HepG2 (cell line): ENCODE data around the gene CCT7. TPM values are rescaled to one million over a fixed set of nuclear protein-coding genes. Genes with fewer than 3 reads are reported as not detected.

Source experiments
- ATAC-seq: fragments of 200-7000 bp; cut with Tn5 transposase; 3 replicates; pipeline ENCODE4 v1.9.1; 2020; ENCODE audit warnings: mild to moderate bottlenecking, moderate library complexity
- BruUV-seq: library from RNA; stranded (reverse); fragments of 400-500 nt; replicated peaks from 2 replicates; lab custom pipeline; 2021; lab: Mats Ljungman, UMichigan
- CTCF ChIA-PET: fragments of 300-600 bp; formaldehyde crosslinking; extraction: SDS; loops from one replicate; lab custom pipeline; 2021; ENCODE audit warnings: low total read pairs, inconsistent platforms, low intra/inter-chr PET ratio; lab: Yijun Ruan, JAX
- POLR2A ChIA-PET: fragments of 350-600 bp; sonication (Branson Sonifier 250); formaldehyde crosslinking; loops from one replicate; lab custom pipeline; 2020; ENCODE audit warnings: antibody characterized with exemption, inconsistent platforms; lab: Yijun Ruan, JAX
- DNase-seq: peaks from one replicate; pipeline ENCODE4 v3.0.0-alpha.2; 2015; ENCODE audit warnings: low spot score
- FAIRE-seq: peaks from 3 replicates; lab custom pipeline; 2011; peaks lifted over from hg19 to GRCh38; lab: Jason Lieb, UNC
- H2AFZ ChIP-seq: one replicate; pipeline ENCODE4 v1.6.1; 2011; ENCODE audit warnings: low read length, inconsistent platforms
- H3K27ac ChIP-seq: fragments of 300-600 bp; 3 replicates; pipeline ENCODE4 v1.8.0; 2011; ENCODE audit warnings: mixed run types, mild to moderate bottlenecking, mixed read lengths, low read length, inconsistent platforms; ENCODE audit not compliant: insufficient read depth; ENCODE audit errors: extremely low read length
- H3K27me3 ChIP-seq, 2 experiments: fragments of 200-600 bp in 1 of 2; 2 replicates in 1 of 2; 3 replicates in 1 of 2; pipeline versions ENCODE4 v1.6.0 to v1.8.0; 2011; ENCODE audit warnings: low read length in 2 of 2, mild to moderate bottlenecking in 2 of 2, moderate library complexity in 2 of 2, inconsistent platforms in 1 of 2; ENCODE audit not compliant: insufficient read depth in 2 of 2, control insufficient read depth in 1 of 2
- H3K36me3 ChIP-seq, 2 experiments: fragments of 200-600 bp in 1 of 2; replicated peaks in 1 of 2; 2 replicates in 1 of 2; 3 replicates in 1 of 2; pipeline versions ENCODE4 v1.5.1 to v1.8.0; 2011; ENCODE audit warnings: low read length in 2 of 2, inconsistent platforms in 1 of 2; ENCODE audit not compliant: insufficient read depth in 2 of 2, control insufficient read depth in 1 of 2
- H3K4me1 ChIP-seq: 2 replicates; pipeline ENCODE4 v1.5.1; 2012; ENCODE audit warnings: low read length, inconsistent platforms; ENCODE audit not compliant: insufficient read depth
- H3K4me2 ChIP-seq: 2 replicates; pipeline ENCODE4 v1.6.0; 2011; ENCODE audit warnings: low read depth, low read length, inconsistent platforms
- H3K4me3 ChIP-seq, 3 experiments: fragments of 200-600 bp in 1 of 3; sonication (generic), shearing (Covaris generic) in 1 of 3; replicated peaks in 1 of 3; 2 replicates each; pipeline ENCODE4 v1.5.1; 2011 to 2016; ENCODE audit warnings: low read length in 3 of 3, inconsistent platforms in 2 of 3, low read depth in 2 of 3, mild to moderate bottlenecking in 2 of 3, control low read depth in 1 of 3, mixed read lengths in 1 of 3; ENCODE audit not compliant: insufficient read depth in 1 of 3
- H3K79me2 ChIP-seq: one replicate; pipeline ENCODE4 v1.6.1; 2011; ENCODE audit warnings: low read length, inconsistent platforms; ENCODE audit not compliant: insufficient read depth
- H3K9ac ChIP-seq: 2 replicates; pipeline ENCODE4 v1.6.0; 2011; ENCODE audit warnings: mild to moderate bottlenecking, low read depth, low read length, inconsistent platforms; ENCODE audit not compliant: insufficient read depth
- H3K9me3 ChIP-seq: 2 replicates; pipeline ENCODE4 v1.5.1; 2012; ENCODE audit warnings: mild to moderate bottlenecking, low read length
- H4K20me1 ChIP-seq: 2 replicates; pipeline ENCODE4 v1.6.0; 2011; ENCODE audit warnings: inconsistent platforms, mild to moderate bottlenecking, low read length, moderate library complexity; ENCODE audit not compliant: insufficient read depth
- AGO2 ChIP-seq: fragments of 200-400 bp; formaldehyde crosslinking; optimal IDR thresholded peaks from 2 replicates; pipeline ENCODE3; 2017; ENCODE audit warnings: mild to moderate bottlenecking, low read depth, low read length, moderate library complexity
- KDM5B ChIP-seq: sonication (generic); formaldehyde crosslinking; IDR thresholded peaks from 2 replicates; pipeline ENCODE4 v1.4.0; 2020; ENCODE audit warnings: missing genetic modification reagents, mild to moderate bottlenecking, borderline replicate concordance
- MED13 ChIP-seq: sonication (generic); formaldehyde crosslinking; IDR thresholded peaks from 2 replicates; pipeline ENCODE4 v1.5.0; 2020; ENCODE audit warnings: missing genetic modification reagents
- MEIS2 ChIP-seq: sonication (generic); formaldehyde crosslinking; IDR thresholded peaks from 2 replicates; pipeline ENCODE4 v1.9.0; 2021; ENCODE audit warnings: mild to moderate bottlenecking, missing genetic modification reagents
- PCBP1 ChIP-seq: fragments of 200-400 bp; formaldehyde crosslinking; IDR thresholded peaks from 2 replicates; pipeline ENCODE4 v1.6.1; 2017; ENCODE audit warnings: mild to moderate bottlenecking, low read depth, low read length, borderline replicate concordance
- POLR2A ChIP-seq, 2 experiments: IDR thresholded peaks; 2 replicates each; pipeline ENCODE4 v1.6.1; 2011; ENCODE audit warnings: low read depth in 2 of 2, low read length in 2 of 2, mild to moderate bottlenecking in 1 of 2, moderate library complexity in 1 of 2; ENCODE audit not compliant: insufficient read depth in 1 of 2
- SMARCE1 ChIP-seq: fragments of 450-650 bp; IDR thresholded peaks from 2 replicates; pipeline ENCODE4 v1.6.1; 2017; ENCODE audit warnings: borderline replicate concordance
- ZBTB8A ChIP-seq: sonication (generic); formaldehyde crosslinking; IDR thresholded peaks from 2 replicates; pipeline ENCODE4 v1.4.0; 2020; ENCODE audit warnings: mild to moderate bottlenecking, low read depth, missing genetic modification reagents, borderline replicate concordance
- WGBS: methylation state at CpG from one replicate; pipeline ENCODE4 v1.1.6; 2017; ENCODE audit warnings: low lambda C conversion rate; 5-methylcytosine and 5-hydroxymethylcytosine counted together
- in situ Hi-C: cut with HindIII; loops from 2 replicates; pipeline ENCODE4 v1.10.0; 2017; ENCODE audit warnings: low pct_unique_long_range_greater_than_20kb; ENCODE audit not compliant: extremely low pct_ligation_motif_present
- intact Hi-C: fragments of 100-400 bp; cut with micrococcal nuclease; formaldehyde crosslinking; loops from one replicate; pipeline ENCODE4 v1.10.0; 2022; ENCODE audit not compliant: unreplicated experiment
- polyA plus RNA-seq, 8 experiments: library from polyadenylated mRNA; depleted of rRNA in 3 of 8; stranded (reverse) in 7 of 8; unstranded in 1 of 8; fragments of >200 nt; fragmentation: Illumina TruSeq in 4 of 8; extraction: Trizol in 4 of 8; gene quantifications; 2 replicates each; pipeline versions ENCODE4 v1.2.1 to v1.2.3, GENCODE V29; 2011 to 2016; ENCODE audit warnings: low read depth in 4 of 8, missing spikeins in 1 of 8, mixed read lengths in 1 of 8; ENCODE audit not compliant: insufficient read depth in 1 of 8
- total RNA-seq, 5 experiments: library from RNA; depleted of rRNA; stranded (reverse); fragments of >200 nt; fragmentation: Illumina TruSeq; extraction: Trizol; gene quantifications; 2 replicates each; pipeline ENCODE4 v1.2.3, GENCODE V29; 2016; ENCODE audit warnings: low read depth in 1 of 5
- TF ChIP-seq, protein P1 (sequence below): sonication (generic); formaldehyde crosslinking; IDR thresholded peaks from 2 replicates; pipeline ENCODE4 v1.4.0; 2020; ENCODE audit warnings: missing genetic modification reagents, borderline replicate concordance
- TF ChIP-seq, protein P2 (sequence below): sonication (generic); formaldehyde crosslinking; IDR thresholded peaks from 2 replicates; pipeline ENCODE4 v1.8.0; 2022; ENCODE audit warnings: missing genetic modification reagents, mild to moderate bottlenecking, borderline replicate concordance

CCT7 gene
- total and polyA plus RNA-seq, 2 of the 13 experiments (the other 11 are each of a cell fraction or from before 2014, with no cell fraction given) = 347 to 517 TPM

DNA sequence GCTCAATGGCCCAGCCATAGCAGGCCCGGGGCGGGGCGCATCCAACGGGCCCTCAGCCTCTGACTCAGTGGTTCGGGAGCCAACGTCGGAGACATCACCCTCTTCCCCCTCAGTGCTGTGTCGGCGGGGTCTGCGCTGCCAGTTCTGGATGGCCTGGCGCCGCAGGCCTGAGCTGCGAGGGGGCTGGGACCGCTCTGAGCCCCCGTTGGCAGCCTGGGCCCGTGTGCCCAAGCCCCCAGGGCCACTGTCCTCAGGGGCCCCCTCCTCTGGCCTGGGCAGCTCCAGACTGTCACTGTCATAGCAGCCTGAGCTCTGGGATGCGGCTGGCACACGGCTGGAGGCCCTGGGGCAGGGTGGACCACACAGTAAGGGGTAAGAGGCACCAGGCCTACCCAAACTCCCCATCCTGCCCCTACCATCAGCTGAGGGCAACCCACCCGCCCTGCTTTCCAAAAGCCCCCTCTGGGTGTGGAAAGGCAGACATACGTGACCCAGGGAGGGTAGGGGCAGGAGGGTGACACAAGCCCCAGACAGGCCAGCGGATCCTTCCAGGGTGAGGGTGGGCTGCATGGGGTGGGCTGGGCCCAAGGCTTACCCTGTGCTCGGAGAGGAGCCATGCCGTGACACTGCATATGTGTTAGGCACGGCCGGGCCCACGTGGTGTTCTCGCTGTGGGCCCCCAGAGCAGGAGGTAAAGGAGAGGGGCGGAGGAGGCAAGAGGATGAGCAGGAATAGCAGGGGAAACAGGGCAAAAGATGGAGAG lies 31.4 kb downstream of the CCT7 start:
- H3K9me3 ChIP-seq = no peaks in the 10 kb centered on the region
- H3K79me2 ChIP-seq = no peaks in the 10 kb centered on the region
- in situ Hi-C loops = no loop called here
- 95% methylated on average over 14 of the region's 28 CpGs for WGBS
- H3K36me3 ChIP-seq = peaks cover 0 to 3% of the 10 kb centered on the region in 2 experiments; a peak in 2 of 5 replicates
- no peaks in the 10 kb centered on the region for H3K27me3 ChIP-seq
- peaks cover 43% of the 10 kb centered on the region for H3K4me1 ChIP-seq
- DNase-seq (no peak), ATAC-seq (no peak), FAIRE-seq (no peak)
- TF ChIP-seq KDM5B (CRISPR knock-in tag) (no peak), AGO2 (peak; percentile 31)
- ChIA-PET CTCF (no interaction called here), POLR2A (no interaction called here)
- H3K9ac ChIP-seq = no peak overlapping the region
- no peaks in the 10 kb centered on the region for H4K20me1 ChIP-seq
- BruUV-seq = no TSS peak
- intact Hi-C loops = no loop called here
- H2AFZ ChIP-seq = no peak overlapping the region
- no peak overlapping the region for H3K4me2 ChIP-seq
- H3K27ac ChIP-seq = no peak overlapping the region
- no peak overlapping the region for H3K4me3 ChIP-seq

DNA sequence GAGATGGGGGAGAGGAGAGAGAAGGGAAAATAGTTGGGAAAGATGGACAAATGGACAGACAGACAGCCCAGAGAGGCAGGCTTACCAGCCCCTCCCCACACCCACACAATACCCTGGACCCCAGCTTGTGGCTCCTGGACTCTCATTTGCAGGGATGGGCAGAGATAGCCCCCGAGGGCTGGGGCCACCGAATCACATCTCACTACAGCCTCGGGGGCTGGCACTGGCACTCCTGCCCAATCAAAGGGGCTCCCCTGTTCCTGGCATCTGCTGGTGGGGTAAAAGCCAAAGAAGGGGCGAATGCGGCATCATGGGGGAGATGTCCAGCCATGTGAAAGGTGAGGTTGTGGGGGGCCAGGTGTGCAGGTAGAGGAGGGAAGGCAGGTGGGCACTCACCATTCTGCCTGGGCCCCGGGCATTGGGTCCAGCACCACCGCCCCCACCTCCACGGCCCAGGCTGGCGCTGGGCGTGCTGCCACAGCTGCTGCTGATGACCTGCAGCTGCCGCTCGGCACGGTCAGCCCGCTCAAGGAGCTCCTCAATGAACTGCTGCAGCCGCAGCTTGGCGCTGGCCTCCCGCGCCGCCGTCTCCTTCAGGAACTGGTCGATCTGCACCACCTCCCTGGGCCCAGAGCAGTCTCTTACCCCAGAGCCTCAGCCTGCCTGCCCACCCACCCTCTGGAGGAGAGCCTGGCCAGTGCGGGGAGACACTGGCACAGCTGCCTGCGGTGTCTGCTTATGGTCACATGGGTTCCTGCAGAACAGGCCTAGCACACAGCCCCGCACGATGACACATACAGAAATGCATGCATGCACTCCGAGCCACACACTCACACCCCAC lies 32.2 kb downstream of the CCT7 start:
- no peak overlapping the region for H3K27ac ChIP-seq
- FAIRE-seq = no peak

More for the DNA sequence above, 32.2 kb downstream of the CCT7 start:
- intact Hi-C loops (no loop called here), in situ Hi-C loops (no loop called here)
- DNase-seq (no peak), ATAC-seq (no peak)
- H4K20me1 ChIP-seq = no peaks in the 10 kb centered on the region
- BruUV-seq = no TSS peak
- no peak overlapping the region for H3K9ac ChIP-seq
- no peaks in the 10 kb centered on the region for H3K27me3 ChIP-seq
- WGBS = 95% methylated on average over 18 of the region's 26 CpGs
- POLR2A ChIA-PET = no interaction called here
- peaks cover 0 to 3% of the 10 kb centered on the region in 2 experiments; a peak in 3 of 5 replicates for H3K36me3 ChIP-seq
- H3K4me3 ChIP-seq = no peak overlapping the region
- no peak overlapping the region for H3K4me2 ChIP-seq
- no peaks in the 10 kb centered on the region for H3K79me2 ChIP-seq
- H3K4me1 ChIP-seq = peaks cover 35% of the 10 kb centered on the region
- TF ChIP-seq, protein P1, sequence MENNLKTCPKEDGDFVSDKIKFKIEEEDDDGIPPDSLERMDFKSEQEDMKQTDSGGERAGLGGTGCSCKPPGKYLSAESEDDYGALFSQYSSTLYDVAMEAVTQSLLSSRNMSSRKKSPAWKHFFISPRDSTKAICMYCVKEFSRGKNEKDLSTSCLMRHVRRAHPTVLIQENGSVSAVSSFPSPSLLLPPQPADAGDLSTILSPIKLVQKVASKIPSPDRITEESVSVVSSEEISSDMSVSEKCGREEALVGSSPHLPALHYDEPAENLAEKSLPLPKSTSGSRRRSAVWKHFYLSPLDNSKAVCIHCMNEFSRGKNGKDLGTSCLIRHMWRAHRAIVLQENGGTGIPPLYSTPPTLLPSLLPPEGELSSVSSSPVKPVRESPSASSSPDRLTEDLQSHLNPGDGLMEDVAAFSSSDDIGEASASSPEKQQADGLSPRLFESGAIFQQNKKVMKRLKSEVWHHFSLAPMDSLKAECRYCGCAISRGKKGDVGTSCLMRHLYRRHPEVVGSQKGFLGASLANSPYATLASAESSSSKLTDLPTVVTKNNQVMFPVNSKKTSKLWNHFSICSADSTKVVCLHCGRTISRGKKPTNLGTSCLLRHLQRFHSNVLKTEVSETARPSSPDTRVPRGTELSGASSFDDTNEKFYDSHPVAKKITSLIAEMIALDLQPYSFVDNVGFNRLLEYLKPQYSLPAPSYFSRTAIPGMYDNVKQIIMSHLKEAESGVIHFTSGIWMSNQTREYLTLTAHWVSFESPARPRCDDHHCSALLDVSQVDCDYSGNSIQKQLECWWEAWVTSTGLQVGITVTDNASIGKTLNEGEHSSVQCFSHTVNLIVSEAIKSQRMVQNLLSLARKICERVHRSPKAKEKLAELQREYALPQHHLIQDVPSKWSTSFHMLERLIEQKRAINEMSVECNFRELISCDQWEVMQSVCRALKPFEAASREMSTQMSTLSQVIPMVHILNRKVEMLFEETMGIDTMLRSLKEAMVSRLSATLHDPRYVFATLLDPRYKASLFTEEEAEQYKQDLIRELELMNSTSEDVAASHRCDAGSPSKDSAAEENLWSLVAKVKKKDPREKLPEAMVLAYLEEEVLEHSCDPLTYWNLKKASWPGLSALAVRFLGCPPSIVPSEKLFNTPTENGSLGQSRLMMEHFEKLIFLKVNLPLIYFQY (CRISPR knock-in tag) = no peak
- TF ChIP-seq POLR2A (IDR thresholded peaks at IDR 0.05; ENCODE audit: insufficient read depth in 1 of 2, low read depth in 2 of 2, low read length in 2 of 2) = no peak
- TF ChIP-seq SMARCE1 = no peak
- no peak for TF ChIP-seq PCBP1
- TF ChIP-seq, protein P2, sequence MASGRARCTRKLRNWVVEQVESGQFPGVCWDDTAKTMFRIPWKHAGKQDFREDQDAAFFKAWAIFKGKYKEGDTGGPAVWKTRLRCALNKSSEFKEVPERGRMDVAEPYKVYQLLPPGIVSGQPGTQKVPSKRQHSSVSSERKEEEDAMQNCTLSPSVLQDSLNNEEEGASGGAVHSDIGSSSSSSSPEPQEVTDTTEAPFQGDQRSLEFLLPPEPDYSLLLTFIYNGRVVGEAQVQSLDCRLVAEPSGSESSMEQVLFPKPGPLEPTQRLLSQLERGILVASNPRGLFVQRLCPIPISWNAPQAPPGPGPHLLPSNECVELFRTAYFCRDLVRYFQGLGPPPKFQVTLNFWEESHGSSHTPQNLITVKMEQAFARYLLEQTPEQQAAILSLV (CRISPR knock-in tag) = no peak
- no peak for TF ChIP-seq MEIS2 (CRISPR knock-in tag)
- TF ChIP-seq ZBTB8A (CRISPR knock-in tag) = no peak
- TF ChIP-seq MED13 (CRISPR knock-in tag) = no peak
- CTCF ChIA-PET = no interaction called here
- H2AFZ ChIP-seq = no peak overlapping the region
- H3K9me3 ChIP-seq = no peaks in the 10 kb centered on the region
